Measurements from ENCODE around the gene CNDP2. TPM values are rescaled to one million over a fixed set of nuclear protein-coding genes. Genes with fewer than 3 reads are reported as not detected.

CNDP2 gene
- total RNA-seq, 4 donors from 2014 or later: 37.5 to 48.9 (median 48.0) TPM

GRCh38 chr18:74567822-74568221, 71.7 kb downstream of the CNDP2 start:
- no peaks in the 10 kb centered on the region for H3K9me3 ChIP-seq
- no peak overlapping the region for H3K4me3 ChIP-seq
- H3K36me3 ChIP-seq: no peaks in the 10 kb centered on the region
- no peak overlapping the region for H3K27ac ChIP-seq
- H3K27me3 ChIP-seq: no peaks in the 10 kb centered on the region
- ATAC-seq: no peak
- TF ChIP-seq EP300 (IDR thresholded peaks at IDR 0.05) (no peak), POLR2AphosphoS5 (IDR thresholded peaks at IDR 0.05) (no peak), CTCF (IDR thresholded peaks at IDR 0.05) (no peak), POLR2A (IDR thresholded peaks at IDR 0.05) (no peak)
- H3K4me1 ChIP-seq: no peaks in the 10 kb centered on the region
- 39 to 60% methylated on average over 2 to 4 of the region's 7 CpGs for WGBS, 2 donors (ENCODE audit: low coverage in 1 of 2)

GRCh38 chr18:74569401-74569800, 73.2 kb downstream of the CNDP2 start:
- WGBS, 2 donors (ENCODE audit: low coverage in 1 of 2): 82 to 89% methylated on average over 3 to 4 of the region's 4 CpGs
- Histone ChIP-seq H3K27me3 (no peaks in the 10 kb centered on the region), H3K4me1 (no peaks in the 10 kb centered on the region), H3K4me3 (no peak overlapping the region), H3K9me3 (no peaks in the 10 kb centered on the region), H3K36me3 (no peaks in the 10 kb centered on the region), H3K27ac (no peak overlapping the region)
- no peak for ATAC-seq
- no peak for TF ChIP-seq EP300 (IDR thresholded peaks at IDR 0.05)
- TF ChIP-seq POLR2A (IDR thresholded peaks at IDR 0.05): no peak
- TF ChIP-seq POLR2AphosphoS5 (IDR thresholded peaks at IDR 0.05): no peak
- no peak for TF ChIP-seq CTCF (IDR thresholded peaks at IDR 0.05)

- Histone ChIP-seq H3K4me3 (no peak overlapping the region), H3K9me3 (no peaks in the 10 kb centered on the region), H3K4me1 (no peaks in the 10 kb centered on the region), H3K36me3 (no peaks in the 10 kb centered on the region), H3K27ac (no peak overlapping the region), H3K27me3 (no peaks in the 10 kb centered on the region)
- ATAC-seq: no peak
- WGBS, 2 donors (ENCODE audit: low coverage in 1 of 2): 56% methylated on average over 4 of the region's 4 CpGs; no CpG with 5 or more reads in 1 of the 2 donors
- TF ChIP-seq POLR2AphosphoS5 (IDR thresholded peaks at IDR 0.05): no peak
- TF ChIP-seq CTCF (IDR thresholded peaks at IDR 0.05): no peak
- no peak for TF ChIP-seq EP300 (IDR thresholded peaks at IDR 0.05)
- no peak for TF ChIP-seq POLR2A (IDR thresholded peaks at IDR 0.05)
These were observed 74.1 kb downstream of the CNDP2 start for GRCh38 chr18:74570266-74570665.

GRCh38 chr18:74571895-74572680, 75.9 kb downstream of the CNDP2 start:
- 80 to 81% methylated on average over 3 to 12 of the region's 12 CpGs for WGBS, 2 donors (ENCODE audit: low coverage in 1 of 2)
- TF ChIP-seq POLR2A (IDR thresholded peaks at IDR 0.05) (no peak), POLR2AphosphoS5 (IDR thresholded peaks at IDR 0.05) (no peak), CTCF (IDR thresholded peaks at IDR 0.05) (no peak), EP300 (IDR thresholded peaks at IDR 0.05) (no peak)
- Histone ChIP-seq H3K27me3 (no peaks in the 10 kb centered on the region), H3K4me1 (no peaks in the 10 kb centered on the region), H3K4me3 (no peak overlapping the region), H3K9me3 (no peaks in the 10 kb centered on the region), H3K36me3 (no peaks in the 10 kb centered on the region), H3K27ac (no peak overlapping the region)
- no peak for ATAC-seq

- H3K4me3 ChIP-seq: no peak overlapping the region
- no peak for ATAC-seq
- H3K36me3 ChIP-seq: no peaks in the 10 kb centered on the region
- TF ChIP-seq EP300 (IDR thresholded peaks at IDR 0.05) (no peak), CTCF (IDR thresholded peaks at IDR 0.05) (no peak), POLR2A (IDR thresholded peaks at IDR 0.05) (no peak), POLR2AphosphoS5 (IDR thresholded peaks at IDR 0.05) (no peak)
- no peak overlapping the region for H3K27ac ChIP-seq
- peaks cover 9% of the 10 kb centered on the region for H3K27me3 ChIP-seq
- no peaks in the 10 kb centered on the region for H3K4me1 ChIP-seq
- no peaks in the 10 kb centered on the region for H3K9me3 ChIP-seq
These were observed 76.9 kb downstream of the CNDP2 start for GRCh38 chr18:74573053-74573452.
